B cell (primary cell): ENCODE measurements around the gene FARP2. TPM values are rescaled to one million over a fixed set of nuclear protein-coding genes. Genes with fewer than 3 reads are reported as not detected.

Experiments used
- ATAC-seq: fragments of 200-7000 bp; cut with Tn5 transposase; one replicate; pipeline ENCODE4 v1.10.0; 2021; ENCODE audit warnings: low read depth, mild to moderate bottlenecking, moderate number of reproducible peaks, moderate library complexity
- CTCF ChIA-PET: fragments of 350-600 bp; sonication (Branson Sonifier 250); formaldehyde crosslinking; loops from one replicate; lab custom pipeline; 2021; ENCODE audit warnings: antibody characterized with exemption, inconsistent platforms; lab: Charles Lee
- POLR2A ChIA-PET: fragments of 350-600 bp; sonication (Branson Sonifier 250); formaldehyde crosslinking; loops from one replicate; lab custom pipeline; 2021; ENCODE audit warnings: antibody characterized with exemption; lab: Charles Lee
- DNase-seq: peaks from one replicate; pipeline ENCODE4 v3.0.0; 2013
- H2AFZ ChIP-seq: 2 replicates; pipeline ENCODE4 v1.6.1; 2012; ENCODE audit warnings: mild to moderate bottlenecking, low read depth, low read length; ENCODE audit not compliant: insufficient read depth, poor library complexity, severe bottlenecking
- H3K27ac ChIP-seq, 2 donors: 1 replicate in 1 of 2; 2 replicates in 1 of 2; pipeline ENCODE4 v1.5.1; 2012 to 2013; ENCODE audit warnings: low read length in 2 of 2, mild to moderate bottlenecking in 2 of 2, moderate library complexity in 1 of 2
- H3K27me3 ChIP-seq, 4 experiments: fragments of 200-600 bp in 1 of 4; sonication (generic) in 1 of 4; replicated peaks in 1 of 4; 1 replicate in 2 of 4; 2 replicates in 2 of 4; pipeline versions ENCODE4 v1.6.1 to v1.7.0; 2013 to 2016; ENCODE audit warnings: low read length in 3 of 4, mild to moderate bottlenecking in 2 of 4, mixed read lengths in 1 of 4, moderate library complexity in 1 of 4; ENCODE audit not compliant: insufficient read depth in 4 of 4, control insufficient read depth in 3 of 4; ENCODE audit errors: control extremely low read depth in 1 of 4
- H3K36me3 ChIP-seq, 2 experiments: replicated peaks in 1 of 2; 1 replicate in 1 of 2; 2 replicates in 1 of 2; pipeline versions ENCODE4 v1.6.1 to v1.7.1; 2013; ENCODE audit warnings: low read length in 1 of 2; ENCODE audit not compliant: insufficient read depth in 2 of 2, control insufficient read depth in 1 of 2; ENCODE audit errors: control extremely low read depth in 1 of 2, extremely low read depth in 1 of 2
- H3K4me1 ChIP-seq, 2 donors: fragments of 200-600 bp in 1 of 2; sonication (generic) in 1 of 2; 1 replicate in 1 of 2; 2 replicates in 1 of 2; pipeline versions ENCODE4 v1.5.1 to v1.6.1; 2013 to 2017; ENCODE audit warnings: low read length in 2 of 2; ENCODE audit not compliant: control insufficient read depth in 2 of 2, insufficient read depth in 2 of 2
- H3K4me2 ChIP-seq: replicated peaks from 2 replicates; pipeline ENCODE3; 2012; ENCODE audit warnings: mild to moderate bottlenecking, low read depth, low read length; ENCODE audit not compliant: poor library complexity, severe bottlenecking
- H3K4me3 ChIP-seq, 5 experiments: fragments of 200-600 bp in 1 of 5; sonication (generic) in 1 of 5; 1 replicate in 3 of 5; 2 replicates in 2 of 5; pipeline versions ENCODE4 v1.5.1 to v1.7.0; 2011 to 2016; ENCODE audit warnings: low read length in 4 of 5, mild to moderate bottlenecking in 4 of 5, low read depth in 2 of 5, control low read depth in 1 of 5, moderate library complexity in 1 of 5; ENCODE audit not compliant: insufficient read depth in 1 of 5; ENCODE audit errors: control extremely low read depth in 1 of 5, extremely low read depth in 1 of 5
- H3K79me2 ChIP-seq: fragments of 200-600 bp; sonication (generic); one replicate; pipeline ENCODE4 v1.6.0; 2016; ENCODE audit warnings: low read length; ENCODE audit not compliant: control insufficient read depth, insufficient read depth
- H3K9ac ChIP-seq: fragments of 200-600 bp; sonication (generic); 2 replicates; pipeline ENCODE4 v1.6.1; 2017; ENCODE audit warnings: mild to moderate bottlenecking, low read length, moderate library complexity
- H3K9me3 ChIP-seq, 3 donors: one replicate each; pipeline versions ENCODE4 v1.6.1 to v1.7.1; 2013; ENCODE audit warnings: low read length in 2 of 3; ENCODE audit not compliant: control insufficient read depth in 2 of 3, insufficient read depth in 1 of 3; ENCODE audit errors: control extremely low read depth in 1 of 3
- H4K20me1 ChIP-seq: 2 replicates; pipeline ENCODE4 v1.6.0; 2012; ENCODE audit warnings: mild to moderate bottlenecking, low read length; ENCODE audit not compliant: insufficient read depth, control insufficient read depth, poor library complexity, severe bottlenecking
- H3K27ac Mint-ChIP-seq: one replicate; pipeline ENCODE4 v1.8.0; 2021; ENCODE audit warnings: mixed read lengths
- H3K27me3 Mint-ChIP-seq: one replicate; pipeline ENCODE4 v1.8.0; 2021; ENCODE audit warnings: mixed read lengths
- H3K4me1 Mint-ChIP-seq: one replicate; pipeline ENCODE4 v1.8.0; 2021; ENCODE audit warnings: mixed read lengths
- H3K4me3 Mint-ChIP-seq: one replicate; pipeline ENCODE4 v1.8.0; 2021; ENCODE audit warnings: mixed read lengths
- H3K9me3 Mint-ChIP-seq: one replicate; pipeline ENCODE4 v1.8.0; 2022; ENCODE audit warnings: mixed read lengths; ENCODE audit not compliant: insufficient read depth
- CTCF ChIP-seq: fragments of 200-600 bp; IDR thresholded peaks from one replicate; pipeline ENCODE4 v1.8.0; 2022; ENCODE audit warnings: antibody characterized with exemption, mild to moderate bottlenecking
- EZH2 ChIP-seq: IDR thresholded peaks from 2 replicates; pipeline ENCODE4 v1.6.1; 2012; ENCODE audit warnings: borderline replicate concordance, low read depth, mild to moderate bottlenecking, moderate library complexity, low read length; ENCODE audit not compliant: insufficient read depth, poor library complexity, severe bottlenecking
- WGBS: methylation state at CpG from one replicate; pipeline ENCODE4 v1.1.5; 2013; ENCODE audit warnings: missing lambda C conversion rate; ENCODE audit not compliant: insufficient coverage; 5-methylcytosine and 5-hydroxymethylcytosine counted together
- intact Hi-C: fragments of 100-400 bp; cut with micrococcal nuclease; formaldehyde crosslinking; loops from one replicate; pipeline ENCODE4 v1.10.0; 2022
- polyA plus RNA-seq: library from polyadenylated mRNA; depleted of rRNA; stranded (reverse); fragments of >200 nt; gene quantifications from 2 replicates; pipeline ENCODE4 v1.2.3, GENCODE V29; 2012
- total RNA-seq, 2 donors: library from RNA; stranded (reverse); fragments of 120-200 nt in 1 of 2; gene quantifications; 1 replicate in 1 of 2; 2 replicates in 1 of 2; pipeline versions ENCODE4 v1.2.3 to v1.2.4, GENCODE V29; 2013 to 2022

The FARP2 gene
- total and polyA plus RNA-seq, 2 donors (not counting 1 experiment from before 2014, with no cell fraction given): 37.1 to 114 TPM

- ATAC-seq: no peak
- H3K4me3 Mint-ChIP-seq: no peak overlapping the region
- no peak overlapping the region for H3K27ac ChIP-seq
- H3K79me2 ChIP-seq: no peaks in the 10 kb centered on the region
- no peak overlapping the region for H2AFZ ChIP-seq
- no peak for DNase-seq
- ChIA-PET CTCF (no interaction called here), POLR2A (no interaction called here)
- no peak overlapping the region for H3K4me2 ChIP-seq
- no peaks in the 10 kb centered on the region for H3K27me3 ChIP-seq
- no peaks in the 10 kb centered on the region for H3K36me3 ChIP-seq
- intact Hi-C loops: no loop called here
- 100% methylated on average over 2 of the region's 5 CpGs for WGBS
- peaks cover under 1% of the 10 kb centered on the region in 2 donors for H3K4me1 ChIP-seq
- no peaks in the 10 kb centered on the region for H4K20me1 ChIP-seq
- H3K27me3 Mint-ChIP-seq: peaks cover 3% of the 10 kb centered on the region
- no peaks in the 10 kb centered on the region for H3K9me3 Mint-ChIP-seq
- H3K9me3 ChIP-seq: no peaks in the 10 kb centered on the region
- H3K4me3 ChIP-seq: no peak overlapping the region
- H3K4me1 Mint-ChIP-seq: peaks cover 6% of the 10 kb centered on the region
- H3K27ac Mint-ChIP-seq: no peak overlapping the region
- no peak for TF ChIP-seq CTCF
- no peak for TF ChIP-seq EZH2
- no peak overlapping the region for H3K9ac ChIP-seq
Observed at GRCh38 chr2:241514553-241514952, 158.5 kb downstream of the FARP2 start.

GRCh38 chr2:241514986-241515737 is 159.1 kb downstream of the FARP2 start:
- no peak for TF ChIP-seq EZH2
- no peak for TF ChIP-seq CTCF
- Histone ChIP-seq H3K79me2 (no peaks in the 10 kb centered on the region), H3K27ac (no peak overlapping the region), H3K4me2 (no peak overlapping the region), H2AFZ (no peak overlapping the region), H3K4me1 (no peaks in the 10 kb centered on the region), H3K9ac (no peak overlapping the region), H4K20me1 (no peaks in the 10 kb centered on the region), H3K27me3 (peaks cover 0 to 2% (median under 1%) of the 10 kb centered on the region in 4 experiments), H3K4me3 (no peak overlapping the region), H3K36me3 (no peaks in the 10 kb centered on the region), H3K9me3 (no peaks in the 10 kb centered on the region)
- Mint-ChIP-seq H3K27ac (no peak overlapping the region), H3K4me3 (no peak overlapping the region), H3K9me3 (no peaks in the 10 kb centered on the region), H3K27me3 (peaks cover 3% of the 10 kb centered on the region), H3K4me1 (peaks cover 4% of the 10 kb centered on the region)
- CTCF ChIA-PET: no interaction called here
- POLR2A ChIA-PET: interaction anchor here (0.7 kb wide), 1 partner anchor 886 kb away, joined by 4 read pairs; no protein-coding TSS in a partner anchor
- ATAC-seq: no peak
- intact Hi-C loops: no loop called here
- 96% methylated on average over 4 of the region's 10 CpGs for WGBS
- DNase-seq: no peak
